Embryonic facial prominence (tissue), 1 donor: ENCODE data around the gene GSKIP.
A peak's percentile ranks its signal among the peaks of the same experiment; 100 is the strongest.
"Not testable (repeated sequence)": the region's sequence is repeated elsewhere in the genome, so short reads cannot be mapped to it uniquely, and the experiment has no call there.

Experiments
- DNase-seq: peaks from one replicate; pipeline ENCODE4 v3.0.0-alpha.2; 2016; ENCODE audit errors: extremely low spot score

Gene GSKIP

GRCh38 chr14:96362965-96363750 lies at the start of gene GSKIP, which contains the start of gene ATG2B:
Gene GSKIP (plus strand): TSS chr14:96363526. CDS start chr14:96382248, 18,722 bp downstream.
Gene ATG2B (minus strand): TSS chr14:96363341. CDS start chr14:96362976, 365 bp downstream.
- DNase-seq: peak; percentile 84

GRCh38 chr14:96316087-96316486 lies 47.2 kb upstream of the GSKIP start:
- no peak for DNase-seq

- DNase-seq: no peak
Observed at GRCh38 chr14:96318836-96319235, 44.5 kb upstream of the GSKIP start.

- no peak for DNase-seq
Observed at GRCh38 chr14:96320605-96321004, 42.7 kb upstream of the GSKIP start.

- DNase-seq: no peak
Observed at GRCh38 chr14:96324219-96324618, 39.1 kb upstream of the GSKIP start.

GRCh38 chr14:96338551-96338950 lies 24.8 kb upstream of the GSKIP start:
- no peak for DNase-seq

DNA sequence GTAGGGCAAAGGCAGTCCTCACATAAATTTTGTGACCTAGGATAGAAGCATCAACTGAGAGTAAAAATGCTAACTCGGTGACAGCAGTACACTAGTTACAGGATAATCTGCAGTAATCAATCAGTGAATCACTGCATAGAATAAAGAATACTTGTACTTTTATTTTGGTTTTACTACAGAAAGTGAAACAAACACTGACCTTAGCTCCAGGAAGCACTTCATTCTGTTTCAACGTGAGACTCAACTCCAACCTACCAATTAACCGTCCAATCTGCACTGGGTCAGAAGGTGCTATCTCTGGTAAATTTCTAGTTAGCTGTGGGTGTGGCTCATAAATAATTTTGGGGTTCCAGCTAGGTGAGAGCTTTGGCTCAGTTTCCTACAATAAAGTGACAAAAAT lies 22.0 kb upstream of the GSKIP start:
- DNase-seq: no peak

- DNase-seq: no peak
Observed at GRCh38 chr14:96345669-96346068, 17.7 kb upstream of the GSKIP start.

DNA sequence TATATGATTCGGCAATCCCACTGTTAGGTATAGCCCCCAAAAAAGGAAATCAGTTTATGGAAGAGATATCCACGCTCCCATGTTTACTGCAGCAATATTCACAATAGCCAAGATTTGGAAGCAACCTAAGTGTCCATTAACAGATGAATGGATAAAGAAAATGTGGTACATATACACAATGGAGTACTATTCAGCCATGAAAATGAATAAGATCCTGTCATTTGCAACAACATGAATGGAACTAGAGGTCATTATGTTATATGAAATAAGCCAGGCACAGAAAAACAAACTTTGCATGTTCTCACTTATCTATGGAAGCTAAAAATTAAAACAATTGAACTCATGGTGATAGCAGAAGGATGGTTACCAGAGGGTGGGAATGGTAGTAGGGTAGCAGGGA lies 15.4 kb upstream of the GSKIP start:
- DNase-seq: not testable (repeated sequence)

DNA sequence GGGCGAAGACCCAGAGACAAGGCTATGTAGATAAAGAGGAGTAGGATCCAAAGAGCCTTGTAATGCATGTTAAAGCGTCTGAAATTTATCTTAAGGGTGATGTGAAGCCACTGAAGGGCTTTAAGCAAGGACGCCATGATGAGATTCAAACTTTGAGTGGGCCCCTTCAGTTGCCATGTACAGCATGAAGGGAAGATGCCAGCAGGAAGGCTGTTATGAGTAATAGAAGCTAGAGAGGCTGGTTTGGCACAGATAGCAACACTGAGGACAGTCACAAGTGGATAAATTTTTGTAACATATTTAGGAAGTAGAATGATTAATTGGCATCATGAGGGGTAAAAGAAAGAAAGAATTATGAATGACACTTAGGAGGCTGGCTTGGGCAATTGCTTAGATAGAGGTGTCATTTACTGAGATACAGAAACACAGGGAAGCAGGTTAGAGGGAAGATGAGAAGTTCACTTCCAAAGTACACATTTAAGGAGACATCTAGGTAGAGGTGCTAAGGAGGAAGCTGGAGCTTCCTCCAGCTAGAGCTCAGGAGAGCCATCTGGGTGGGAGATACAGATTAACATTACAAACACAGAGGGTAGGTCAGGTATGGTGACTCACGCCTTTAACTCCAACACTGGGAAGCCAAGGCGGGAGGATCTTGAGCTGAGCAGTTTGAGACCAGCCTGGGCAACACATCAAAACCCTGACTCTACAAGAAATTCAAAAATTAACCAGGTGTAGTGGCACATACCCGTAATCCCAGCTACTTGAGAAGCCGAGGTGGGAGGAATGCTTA lies 13.8 kb upstream of the GSKIP start:
- no peak for DNase-seq

- DNase-seq: no peak
Observed at GRCh38 chr14:96351986-96352385, 11.3 kb upstream of the GSKIP start.

- no peak for DNase-seq
Observed at GRCh38 chr14:96352708-96353107, 10.6 kb upstream of the GSKIP start.

GRCh38 chr14:96354246-96354645 lies 9.1 kb upstream of the GSKIP start:
- DNase-seq: no peak

GRCh38 chr14:96357216-96357615 lies 6.1 kb upstream of the GSKIP start:
- DNase-seq: no peak

DNA sequence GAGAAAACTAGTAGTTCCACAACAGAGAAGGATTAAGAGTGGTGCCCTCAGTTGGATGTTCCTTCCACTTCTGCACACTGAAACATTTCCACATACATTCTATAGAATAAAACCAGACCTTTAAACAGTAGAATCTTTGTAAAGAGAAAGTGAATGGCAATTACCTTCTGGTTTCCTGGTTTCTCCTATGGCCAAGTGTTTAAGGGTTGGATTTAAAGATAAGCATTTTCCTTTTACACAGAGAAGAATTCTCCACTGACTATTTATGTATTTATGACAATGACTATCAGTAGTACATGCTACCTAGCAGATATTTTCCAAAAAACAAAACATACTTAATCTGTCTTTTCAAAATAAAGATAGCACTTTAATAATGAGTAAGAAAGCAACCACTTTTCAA lies 3.4 kb upstream of the GSKIP start:
- DNase-seq: no peak

DNA sequence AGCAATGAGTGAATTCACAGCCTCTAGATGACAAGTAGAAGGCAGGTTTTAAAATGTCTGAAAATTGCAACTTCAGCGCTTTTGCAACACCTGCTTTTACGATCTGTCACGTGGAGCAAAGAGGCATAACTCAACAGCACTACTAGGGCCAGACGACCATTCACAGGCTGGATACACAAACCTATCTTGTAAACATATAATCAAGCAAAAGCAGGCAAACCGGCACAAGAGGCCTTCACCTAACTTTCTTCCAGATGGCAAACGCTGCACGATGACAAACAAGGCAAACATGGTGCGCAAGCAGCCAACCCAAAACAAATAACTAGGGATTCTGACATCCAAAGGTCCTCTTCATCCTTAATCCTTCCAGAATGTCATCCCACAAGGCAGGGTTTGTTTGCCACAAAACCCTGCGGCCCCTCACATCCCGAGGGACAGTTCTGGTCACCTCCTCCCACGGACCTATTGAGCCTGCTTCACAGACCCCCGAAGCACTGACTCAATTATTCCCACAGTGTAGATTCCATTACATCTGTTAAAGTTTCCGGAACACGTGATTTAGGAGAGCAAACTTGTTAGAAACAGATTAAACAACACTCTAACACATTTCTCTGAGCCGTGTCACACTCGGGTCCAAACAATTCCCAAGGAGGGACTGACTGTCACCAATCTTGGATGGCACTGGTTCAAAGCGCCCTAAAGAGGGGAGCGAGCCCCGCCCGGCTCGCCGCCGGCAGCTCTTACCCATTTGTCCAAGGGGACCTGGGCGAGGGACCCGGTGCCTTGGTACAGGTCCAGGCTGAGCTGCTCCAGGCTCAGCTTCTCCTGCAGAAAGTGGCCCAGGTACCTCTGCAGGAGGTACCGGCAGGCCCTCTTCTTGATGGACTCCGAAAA lies 1.0 kb upstream of the GSKIP start:
- DNase-seq: no peak

GRCh38 chr14:96363751-96364336 lies 518 bp downstream of the GSKIP start:
- DNase-seq: no peak

- no peak for DNase-seq
Observed at GRCh38 chr14:96364962-96365361, 1.6 kb downstream of the GSKIP start.

- DNase-seq: no peak
Observed at GRCh38 chr14:96368534-96368933, 5.2 kb downstream of the GSKIP start.

- DNase-seq: no peak
Observed at GRCh38 chr14:96370528-96370927, 7.2 kb downstream of the GSKIP start.

GRCh38 chr14:96373538-96373937 lies 10.2 kb downstream of the GSKIP start:
- no peak for DNase-seq

GRCh38 chr14:96376093-96376492 lies 12.8 kb downstream of the GSKIP start:
- no peak for DNase-seq
